Uterus (tissue), 2 donors: ENCODE measurements around the gene TDG.

ENCODE experiments used
- POLR2A ChIP-seq, 2 donors: fragments of 450-650 bp; IDR thresholded peaks; one replicate each; pipeline ENCODE4 v1.6.1; 2016; ENCODE audit warnings: antibody characterized with exemption in 2 of 2, mild to moderate bottlenecking in 1 of 2, moderate library complexity in 1 of 2
- TF ChIP-seq, protein P1 (sequence below), 4 experiments: fragments of 200-600 bp in 2 of 4; fragments of 450-650 bp in 2 of 4; sonication (generic) in 2 of 4; IDR thresholded peaks; one replicate each; pipeline ENCODE4 v1.5.1; 2016 to 2019; ENCODE audit warnings: antibody characterized with exemption in 4 of 4, mild to moderate bottlenecking in 2 of 4, moderate library complexity in 1 of 4

DNA sequence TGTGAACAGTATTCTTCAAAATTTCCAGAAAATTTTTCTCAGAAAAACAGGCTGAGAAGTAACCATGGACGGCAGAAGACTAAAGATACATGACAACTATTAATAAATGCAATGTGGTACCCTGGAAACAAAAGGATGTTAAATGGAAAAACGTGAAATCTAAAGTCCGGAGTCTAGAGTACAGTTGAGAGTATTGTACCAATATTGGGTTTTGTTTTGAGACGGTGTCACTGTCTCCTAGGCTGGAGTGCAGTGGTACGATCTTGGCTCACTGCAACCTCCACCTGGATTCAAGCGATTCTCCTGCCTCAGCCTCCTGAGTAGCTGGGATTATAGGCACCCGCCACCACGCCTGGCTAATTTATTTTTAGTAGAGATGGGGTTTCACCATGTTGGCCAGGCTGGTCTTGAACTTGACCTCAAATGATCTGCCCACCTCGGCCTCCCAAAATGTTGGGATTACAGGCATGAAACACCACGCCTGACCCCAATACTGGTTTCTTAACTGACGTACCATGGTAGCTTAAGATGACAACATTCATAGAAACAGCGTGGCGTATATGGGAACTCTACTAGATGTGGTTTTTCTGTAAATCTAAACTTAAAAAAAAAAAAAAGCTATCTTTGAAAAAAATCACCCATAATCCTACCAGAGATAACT lies 16.8 kb upstream of the TDG start:
- TF ChIP-seq, protein P1, sequence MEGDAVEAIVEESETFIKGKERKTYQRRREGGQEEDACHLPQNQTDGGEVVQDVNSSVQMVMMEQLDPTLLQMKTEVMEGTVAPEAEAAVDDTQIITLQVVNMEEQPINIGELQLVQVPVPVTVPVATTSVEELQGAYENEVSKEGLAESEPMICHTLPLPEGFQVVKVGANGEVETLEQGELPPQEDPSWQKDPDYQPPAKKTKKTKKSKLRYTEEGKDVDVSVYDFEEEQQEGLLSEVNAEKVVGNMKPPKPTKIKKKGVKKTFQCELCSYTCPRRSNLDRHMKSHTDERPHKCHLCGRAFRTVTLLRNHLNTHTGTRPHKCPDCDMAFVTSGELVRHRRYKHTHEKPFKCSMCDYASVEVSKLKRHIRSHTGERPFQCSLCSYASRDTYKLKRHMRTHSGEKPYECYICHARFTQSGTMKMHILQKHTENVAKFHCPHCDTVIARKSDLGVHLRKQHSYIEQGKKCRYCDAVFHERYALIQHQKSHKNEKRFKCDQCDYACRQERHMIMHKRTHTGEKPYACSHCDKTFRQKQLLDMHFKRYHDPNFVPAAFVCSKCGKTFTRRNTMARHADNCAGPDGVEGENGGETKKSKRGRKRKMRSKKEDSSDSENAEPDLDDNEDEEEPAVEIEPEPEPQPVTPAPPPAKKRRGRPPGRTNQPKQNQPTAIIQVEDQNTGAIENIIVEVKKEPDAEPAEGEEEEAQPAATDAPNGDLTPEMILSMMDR (IDR thresholded peaks at IDR 0.05), result no peak
- TF ChIP-seq POLR2A (IDR thresholded peaks at IDR 0.05), result no peak
